SK-MEL-5 (cell line): ENCODE measurements around the gene CISH. TPM values are rescaled to one million over a fixed set of nuclear protein-coding genes. Genes with fewer than 3 reads are reported as not detected.

Source experiments
- DNase-seq: peaks from one replicate; pipeline ENCODE4 v3.0.0-alpha.2; 2016; ENCODE audit warnings: low read depth, low spot score
- in situ Hi-C: cut with HindIII; loops from 2 replicates; pipeline ENCODE4 v1.10.0; 2016; ENCODE audit warnings: low sequenced_read_pairs, high pct_unique_total_duplicates, low pct_unique_long_range_greater_than_20kb
- total RNA-seq: library from RNA; depleted of rRNA; stranded (reverse); fragments of >200 nt; shearing (Covaris generic); gene quantifications from 2 replicates; pipeline ENCODE4 v1.2.3, GENCODE V29; 2014

Gene CISH
- total RNA-seq, 1 experiment from 2014 or later = 0.16 TPM

DNA sequence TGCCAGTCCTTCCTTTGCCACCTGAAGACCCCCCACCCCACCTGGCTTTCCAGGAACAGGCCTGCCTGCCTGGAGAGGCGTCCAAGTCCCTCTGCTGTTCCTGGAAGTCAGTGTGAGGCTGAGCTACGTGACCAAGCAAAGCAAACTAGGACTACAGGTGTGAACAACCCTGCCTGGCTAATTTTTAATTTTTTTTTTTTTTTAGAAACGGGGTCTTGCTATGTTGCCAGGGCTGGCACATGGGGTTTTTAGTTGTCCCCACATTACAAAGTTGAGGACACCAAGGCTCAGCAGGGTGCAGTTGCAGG is 24.9 kb downstream of the CISH start:
- in situ Hi-C loops = no loop called here
- no peak for DNase-seq

DNA sequence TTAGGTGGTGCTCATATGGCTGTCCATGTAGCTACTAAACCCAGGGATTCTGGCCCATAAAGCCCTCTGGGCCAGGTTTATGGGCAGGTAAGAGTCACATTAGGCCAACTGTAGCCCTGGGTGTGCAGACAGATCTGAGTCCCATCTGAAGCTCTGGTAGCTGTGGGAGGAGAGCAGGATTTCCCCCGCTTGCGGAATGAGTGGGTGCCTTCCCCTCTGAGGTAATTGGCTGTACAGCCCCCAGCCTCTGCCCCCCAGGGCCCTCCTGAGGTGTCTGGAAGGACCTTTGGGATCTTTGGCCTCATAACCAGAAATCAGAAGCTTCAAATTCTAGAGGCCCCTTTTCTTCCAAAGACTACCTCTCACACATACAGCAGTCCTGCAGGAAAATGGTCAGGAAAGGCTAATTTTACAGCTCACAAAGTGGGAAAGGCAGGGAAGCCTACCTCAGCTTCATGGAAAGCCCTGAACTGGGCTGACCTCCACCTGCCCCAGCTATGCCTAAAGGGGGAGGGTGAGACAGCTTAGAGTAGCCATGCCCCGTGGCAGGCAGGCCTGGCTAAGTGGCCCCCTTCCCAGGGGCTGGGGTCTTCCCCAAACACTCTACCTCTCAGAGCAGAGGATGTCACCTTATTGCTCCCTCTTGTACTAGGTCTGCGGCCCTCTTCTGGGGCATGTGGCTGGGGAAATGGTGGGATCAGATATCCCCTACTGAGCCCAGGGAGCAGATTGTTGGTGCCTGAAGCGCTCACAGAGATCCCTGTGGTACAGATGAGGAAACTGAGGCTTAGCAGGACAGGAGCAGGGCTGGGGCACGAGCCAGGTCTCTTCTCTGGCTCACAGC is 25.4 kb downstream of the CISH start:
- in situ Hi-C loops = no loop called here
- no peak for DNase-seq

DNA sequence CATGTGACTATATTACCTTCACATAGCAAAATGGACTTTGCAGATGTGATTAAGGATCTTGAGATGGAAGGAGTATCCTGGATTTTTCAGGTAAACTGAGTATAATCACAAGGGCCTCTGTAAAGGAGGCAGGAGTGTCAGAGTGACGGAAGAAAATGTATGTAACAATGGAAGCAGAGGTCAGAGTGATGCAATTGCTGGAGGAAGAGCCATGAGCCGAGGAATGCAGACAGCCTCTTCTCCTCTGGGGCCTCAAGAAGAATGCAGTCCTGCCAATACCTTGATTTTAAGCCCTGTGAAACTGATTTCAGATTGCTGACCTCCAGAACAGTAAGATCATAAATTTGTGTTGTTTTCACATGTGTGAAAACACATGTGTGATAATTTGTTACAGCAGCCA is 27.2 kb downstream of the CISH start:
- DNase-seq = no peak
- in situ Hi-C loops = no loop called here

DNA sequence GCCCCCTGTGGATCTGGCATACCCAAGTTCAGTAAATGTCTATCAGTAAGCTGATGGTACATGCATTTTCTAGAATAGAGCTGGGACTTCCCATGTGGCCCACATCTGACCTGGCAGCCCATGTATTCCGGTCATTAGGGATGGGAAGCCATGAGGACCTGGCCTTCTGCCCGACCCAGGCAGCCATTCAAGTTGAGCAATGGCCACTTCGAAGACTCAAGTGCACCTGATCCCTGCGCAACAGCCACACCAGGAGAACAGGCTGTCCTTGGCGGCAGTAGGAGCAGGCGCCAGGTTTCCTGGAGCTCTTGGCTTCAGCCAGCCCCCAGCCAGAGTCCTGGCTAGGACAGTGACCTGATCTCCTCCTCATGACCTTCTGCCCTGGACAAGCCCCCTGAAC is 27.7 kb downstream of the CISH start:
- in situ Hi-C loops = no loop called here
- DNase-seq = no peak

DNA sequence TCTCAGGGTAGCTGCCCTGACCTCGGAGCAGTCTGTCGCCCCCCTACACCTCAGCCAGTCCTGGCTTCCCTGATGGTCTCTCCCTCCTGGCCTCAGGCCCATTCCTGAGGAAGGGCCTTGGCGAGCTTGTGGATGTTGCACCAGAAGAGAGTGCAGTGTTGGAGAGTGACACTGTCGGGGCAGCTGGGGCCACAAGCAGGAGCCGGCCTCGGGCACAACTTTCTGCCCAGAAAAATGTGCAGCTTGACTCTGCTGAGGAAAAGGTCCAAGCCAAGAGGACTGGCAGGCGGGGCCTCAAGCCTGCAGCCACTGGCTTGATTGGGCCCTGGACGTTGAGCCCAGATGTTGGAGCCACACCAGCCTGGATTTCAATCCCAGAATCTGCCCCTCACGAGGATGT is 29.5 kb downstream of the CISH start:
- DNase-seq = no peak
- in situ Hi-C loops = no loop called here

DNA sequence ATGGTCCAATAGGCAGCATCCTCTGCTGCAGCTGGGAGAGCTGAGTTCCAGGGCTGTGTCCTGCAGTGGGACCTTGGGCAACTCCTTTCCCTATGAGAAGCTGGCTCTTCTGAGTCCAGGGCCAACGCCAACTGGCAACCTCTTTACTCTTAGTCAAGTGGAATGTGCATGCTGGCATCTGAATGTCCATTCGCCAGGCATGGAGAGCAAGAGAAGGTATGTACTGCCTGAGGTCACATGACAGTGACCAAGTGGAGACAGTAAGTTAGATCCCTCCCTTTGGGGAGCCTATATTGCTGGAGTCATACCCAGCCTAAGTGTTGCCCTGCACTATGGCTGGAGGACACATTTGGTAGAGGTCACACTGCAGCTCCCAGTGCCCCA is 30.1 kb downstream of the CISH start:
- in situ Hi-C loops = no loop called here
- DNase-seq = no peak

DNA sequence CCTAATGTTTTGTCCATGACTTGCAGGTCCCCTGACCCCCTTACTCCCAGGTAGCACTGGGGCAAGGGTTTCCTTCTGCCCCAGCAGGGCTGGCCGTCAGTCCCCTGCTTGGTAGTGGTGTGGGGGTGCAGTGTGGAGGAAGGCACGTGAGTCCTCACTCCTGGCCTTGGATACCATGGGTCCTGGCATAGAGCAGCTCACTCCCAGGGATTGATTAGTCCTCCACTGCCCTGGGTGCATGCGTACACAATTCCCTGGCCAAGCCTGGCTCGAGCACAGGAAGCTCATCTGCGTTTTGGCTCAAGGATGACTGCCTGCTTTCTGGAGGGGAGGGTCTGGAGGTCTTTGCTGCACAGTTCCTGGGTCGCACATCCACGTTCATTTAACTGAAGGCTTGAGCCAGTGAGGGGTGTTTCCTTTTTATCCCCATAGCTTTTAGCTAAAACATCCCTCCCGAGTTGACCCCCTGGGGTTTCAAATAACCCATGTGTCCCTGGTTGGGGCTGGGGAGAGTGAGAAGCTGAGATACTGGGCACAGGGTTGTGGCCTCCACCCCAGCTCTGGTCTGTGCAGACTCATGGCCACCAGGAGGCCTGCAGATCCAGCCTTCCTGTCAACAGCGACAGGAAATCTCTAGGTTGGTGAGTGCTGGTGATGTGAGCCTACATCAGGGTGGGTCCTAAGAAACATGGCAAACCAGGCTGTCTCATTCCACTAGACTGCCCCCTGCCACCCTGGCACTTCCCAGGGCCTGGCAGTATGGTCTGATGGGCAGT is 30.7 kb downstream of the CISH start:
- in situ Hi-C loops = no loop called here

DNA sequence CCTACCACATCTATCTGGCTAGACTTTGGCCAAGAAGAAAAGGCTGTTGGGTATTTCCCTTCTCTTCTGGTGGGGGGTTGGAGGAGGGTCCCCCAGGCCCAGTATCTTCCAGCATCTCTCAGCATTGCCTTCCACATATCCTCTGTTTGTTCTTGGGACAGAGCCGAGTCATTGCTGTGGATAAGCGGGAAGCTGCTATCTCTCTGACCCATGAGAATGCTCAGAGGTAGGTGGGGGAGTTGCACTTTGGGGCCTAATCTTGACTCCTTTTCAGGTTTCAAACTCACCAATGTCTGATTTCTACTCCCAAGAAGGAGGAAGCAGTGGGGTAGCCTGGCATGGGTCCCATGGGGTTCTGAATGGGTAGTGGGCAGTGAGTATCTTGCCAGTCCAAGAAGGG is 34.2 kb downstream of the CISH start:
- DNase-seq = no peak
- in situ Hi-C loops = no loop called here

More for the DNA sequence above, 30.7 kb downstream of the CISH start:
- DNase-seq = no peak

DNA sequence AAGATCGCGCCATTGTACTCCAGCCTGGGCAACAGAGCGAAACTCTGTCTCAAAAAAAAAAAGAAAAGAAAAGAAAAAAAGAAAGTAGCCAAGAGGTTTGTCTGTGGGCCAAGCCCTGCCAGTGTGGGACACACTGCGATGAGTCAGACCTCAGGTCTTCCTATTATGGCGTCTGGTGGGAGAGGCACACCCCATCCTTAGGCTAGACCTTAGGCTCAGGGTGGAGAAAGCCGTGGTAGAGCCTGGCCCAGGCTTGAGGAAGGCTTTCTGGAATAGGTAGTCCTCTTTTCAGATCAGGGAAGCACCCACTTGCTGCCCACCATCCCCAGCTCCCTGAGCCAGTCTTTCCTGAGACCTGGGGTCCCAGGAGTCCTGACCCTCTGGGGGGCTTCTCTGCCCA is 36.2 kb downstream of the CISH start:
- no peak for DNase-seq
- in situ Hi-C loops = no loop called here

DNA sequence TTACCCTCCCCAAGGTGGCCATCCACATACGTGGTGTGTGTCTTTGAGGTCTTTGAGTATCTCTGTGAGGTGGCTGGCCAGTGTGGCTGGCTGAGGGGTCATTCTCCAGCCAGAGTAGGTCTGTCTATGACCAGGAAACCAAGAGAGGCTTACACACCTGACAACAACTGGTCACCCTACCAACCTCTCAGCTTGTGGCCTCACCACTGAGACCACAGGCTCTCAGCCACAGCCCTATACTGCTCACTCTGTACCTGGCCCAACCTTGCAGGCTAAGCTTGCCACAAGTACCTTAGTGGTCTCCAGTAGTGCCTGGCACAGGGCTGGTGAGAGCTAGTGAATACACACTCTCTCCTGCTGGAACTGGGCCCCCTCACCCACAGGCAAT is 37.1 kb downstream of the CISH start:
- in situ Hi-C loops = no loop called here

DNA sequence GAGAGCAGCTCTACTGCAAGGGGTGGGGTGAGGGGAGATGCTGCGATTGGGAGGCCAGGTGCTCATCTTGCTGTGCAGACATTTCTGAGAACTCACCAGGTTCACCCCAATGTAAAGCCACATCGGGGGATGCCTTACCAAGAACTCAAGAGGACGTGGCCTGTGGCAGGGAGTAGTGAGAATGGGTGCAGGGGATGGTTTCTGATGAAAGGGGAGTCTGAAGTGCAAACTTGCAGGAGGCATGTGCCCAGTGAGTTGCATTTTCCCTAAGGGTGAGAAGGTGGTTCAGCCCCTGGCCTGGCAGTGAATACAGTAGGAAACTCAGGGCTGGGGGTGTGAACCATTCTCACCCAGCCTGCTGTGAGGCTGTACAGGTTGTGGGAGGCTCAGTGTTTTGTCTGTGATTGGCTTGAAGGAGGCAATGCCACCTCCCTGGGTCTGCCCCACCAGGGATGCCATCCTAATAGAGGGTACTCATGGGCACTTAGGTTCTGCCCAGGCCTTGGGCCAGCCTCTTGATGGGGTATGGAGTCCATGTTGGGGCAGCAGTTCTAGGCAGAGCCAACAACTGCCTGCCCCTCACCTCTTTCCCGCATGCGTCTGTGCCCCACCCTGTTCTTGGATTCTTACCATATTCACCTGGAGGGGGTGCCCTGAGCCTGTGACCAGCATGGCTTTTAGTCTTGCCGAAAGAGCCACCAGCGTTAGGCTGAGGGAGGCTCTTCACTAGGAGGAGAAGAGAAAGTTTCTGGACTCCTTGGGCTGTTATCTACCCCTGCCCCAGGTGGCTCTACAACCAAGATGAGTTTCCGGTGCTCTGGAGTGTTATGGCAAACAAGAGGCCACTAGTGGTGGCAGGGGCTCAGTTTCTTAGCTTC is 37.8 kb downstream of the CISH start:
- in situ Hi-C loops = no loop called here
- DNase-seq = no peak

More for the DNA sequence above, 37.1 kb downstream of the CISH start:
- DNase-seq = no peak

DNA sequence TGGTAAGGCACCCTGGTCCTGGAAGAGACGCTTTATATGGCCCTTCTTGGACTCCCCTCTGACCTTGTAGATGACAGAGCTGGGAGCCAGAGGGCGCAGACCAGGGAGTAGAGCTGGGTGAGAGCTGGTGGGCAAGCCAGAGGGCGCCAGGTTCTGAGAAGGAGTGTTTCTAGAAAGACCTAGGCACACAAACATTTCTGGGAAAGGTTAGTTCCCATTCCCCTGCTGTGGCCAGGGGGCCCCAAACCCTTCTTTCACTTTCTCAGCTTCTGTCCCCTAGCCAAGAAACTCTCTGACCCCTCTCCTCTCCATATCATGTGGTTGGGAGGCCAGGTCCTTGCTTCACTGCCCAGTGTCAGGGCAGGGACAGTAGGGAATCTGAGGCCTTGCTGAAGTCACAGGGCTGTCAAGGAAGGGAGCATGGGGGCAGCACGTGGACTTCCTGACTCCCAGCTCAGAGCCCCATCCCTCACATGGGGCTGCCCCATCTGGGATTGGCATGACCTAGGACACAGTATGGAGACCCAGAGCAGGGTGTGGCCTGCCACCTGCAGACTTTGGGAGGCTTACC is 38.7 kb downstream of the CISH start:
- no peak for DNase-seq
- in situ Hi-C loops = no loop called here

DNA sequence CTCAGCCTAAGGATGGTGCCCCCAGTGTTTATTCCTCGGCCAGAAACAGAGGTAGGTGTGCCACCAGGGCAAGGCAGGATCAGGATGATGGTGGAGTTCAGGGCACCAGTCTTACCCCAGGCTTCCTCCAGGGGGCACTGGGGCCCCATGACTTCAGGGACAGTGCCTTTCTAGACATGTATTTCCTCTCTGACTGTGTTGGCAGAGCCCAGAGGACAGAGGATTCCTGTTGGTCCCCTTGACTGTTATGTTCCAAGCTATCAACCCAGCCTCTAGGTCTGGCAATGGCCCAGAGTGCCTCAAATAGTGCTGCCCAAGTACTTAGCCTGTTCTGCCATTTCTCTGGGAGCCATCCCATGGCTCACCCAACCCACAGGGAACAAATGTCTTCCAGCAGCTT is 39.4 kb downstream of the CISH start:
- in situ Hi-C loops = no loop called here
- peak; percentile 75 for DNase-seq

DNA sequence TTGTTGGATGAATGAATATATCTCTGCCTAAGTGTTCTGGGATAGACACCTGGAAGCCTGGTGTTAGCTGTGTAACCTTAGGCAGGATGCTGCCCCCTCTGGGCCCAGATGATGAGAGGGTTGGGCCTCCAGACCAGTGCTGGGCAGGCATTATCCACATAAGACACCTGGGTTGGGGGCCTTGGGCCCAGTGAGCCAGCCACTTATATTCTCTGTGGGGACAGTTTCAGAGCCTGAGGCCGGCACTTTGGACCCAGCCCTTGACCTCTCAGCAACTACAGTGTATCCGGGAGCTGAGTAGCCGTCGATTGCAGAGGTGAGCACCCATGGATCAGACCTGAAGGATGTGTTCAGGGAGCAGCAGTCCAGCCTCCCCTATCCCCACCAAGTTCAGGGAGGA is 40.1 kb downstream of the CISH start:
- DNase-seq = no peak
- in situ Hi-C loops = no loop called here

DNA sequence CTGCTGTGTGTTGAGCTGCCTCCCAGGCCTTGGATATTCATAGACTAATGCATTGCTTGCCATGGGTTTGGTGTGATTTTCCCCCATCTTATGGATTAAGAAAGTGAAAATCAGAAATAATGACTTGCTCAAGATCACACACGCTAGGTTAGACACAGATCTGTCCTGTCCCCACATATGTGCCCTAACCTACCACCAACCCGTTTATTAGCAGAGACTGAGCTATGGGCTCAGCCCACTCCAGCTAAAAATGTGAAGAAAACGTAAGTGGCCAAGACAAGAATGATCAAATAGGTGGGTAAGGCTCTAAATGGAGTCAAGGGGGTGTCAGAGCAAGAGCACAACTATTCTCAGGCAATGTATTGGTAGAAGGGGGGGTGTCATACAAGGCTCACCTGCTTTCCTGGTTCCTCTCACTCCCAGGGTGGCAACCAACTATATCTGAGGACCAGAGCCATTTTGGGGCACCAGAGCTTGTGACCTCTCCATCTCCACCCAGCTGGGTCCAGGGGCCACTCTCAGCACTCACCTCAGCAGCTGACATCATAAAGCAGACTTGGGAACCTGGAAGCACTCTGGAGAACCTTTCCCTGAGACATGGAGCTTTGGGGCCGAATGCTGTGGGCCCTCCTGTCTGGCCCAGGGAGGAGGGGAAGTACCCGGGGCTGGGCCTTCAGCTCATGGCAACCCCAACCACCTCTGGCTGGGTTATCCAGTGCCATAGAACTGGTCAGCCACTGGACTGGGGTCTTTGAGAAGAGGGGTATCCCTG is 40.9 kb downstream of the CISH start:
- in situ Hi-C loops = no loop called here
- DNase-seq = no peak

DNA sequence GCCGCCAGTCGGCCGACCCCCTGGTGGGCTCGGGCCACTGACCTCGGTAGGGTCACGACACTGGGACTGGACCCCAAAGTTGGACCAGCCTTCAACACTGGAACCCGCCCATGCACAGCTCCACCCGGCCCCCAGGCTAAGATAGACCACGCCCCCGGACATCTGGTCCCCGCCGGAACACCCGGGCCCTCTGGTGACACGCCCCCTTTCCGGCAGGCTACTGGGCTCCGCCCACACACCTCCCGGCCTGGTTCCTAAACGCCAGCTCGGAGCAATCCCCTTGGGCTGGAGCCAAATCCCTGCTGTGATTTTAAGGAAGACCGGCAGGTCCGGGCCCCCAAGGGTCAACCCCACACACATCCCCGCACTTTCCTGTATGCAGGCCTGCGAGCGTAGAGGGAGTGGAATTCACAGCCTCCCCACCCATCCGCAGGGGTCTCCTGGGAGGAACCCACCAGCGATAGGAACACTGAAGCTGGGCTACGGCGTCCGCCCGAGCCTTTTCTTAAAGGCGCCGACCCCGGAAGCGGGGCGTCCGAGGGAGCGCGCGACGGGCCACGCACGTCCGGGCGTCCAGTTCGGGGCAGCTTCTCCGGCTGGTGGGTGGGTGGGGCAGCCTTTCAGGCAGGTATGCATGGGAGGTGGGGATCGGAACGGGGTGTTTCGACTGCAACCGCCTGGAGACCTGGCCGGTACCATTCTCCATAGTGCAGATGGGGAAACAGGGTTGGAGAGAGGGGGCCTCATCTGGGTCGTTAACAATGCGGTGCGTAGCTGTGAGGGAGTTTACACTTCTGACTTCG is 42.4 kb downstream of the CISH start, which contains the start of gene HEMK1:
TSS of gene HEMK1 (plus strand) at position 576 of the 803 bp plus-strand sequence. CDS start 1,583 bp downstream, outside the sequence.
- peak; percentile 95 for DNase-seq
- in situ Hi-C loops = no loop called here
